GM19328 (cell line): ENCODE results near the gene CEP57.

Source experiments
- ATAC-seq: cut with Tn5 transposase; IDR thresholded peaks from one replicate; pipeline ENCODE4 v1.9.1; 2021; ENCODE audit warnings: mild to moderate bottlenecking, moderate library complexity; ENCODE audit not compliant: unreplicated experiment

CEP57 gene

DNA sequence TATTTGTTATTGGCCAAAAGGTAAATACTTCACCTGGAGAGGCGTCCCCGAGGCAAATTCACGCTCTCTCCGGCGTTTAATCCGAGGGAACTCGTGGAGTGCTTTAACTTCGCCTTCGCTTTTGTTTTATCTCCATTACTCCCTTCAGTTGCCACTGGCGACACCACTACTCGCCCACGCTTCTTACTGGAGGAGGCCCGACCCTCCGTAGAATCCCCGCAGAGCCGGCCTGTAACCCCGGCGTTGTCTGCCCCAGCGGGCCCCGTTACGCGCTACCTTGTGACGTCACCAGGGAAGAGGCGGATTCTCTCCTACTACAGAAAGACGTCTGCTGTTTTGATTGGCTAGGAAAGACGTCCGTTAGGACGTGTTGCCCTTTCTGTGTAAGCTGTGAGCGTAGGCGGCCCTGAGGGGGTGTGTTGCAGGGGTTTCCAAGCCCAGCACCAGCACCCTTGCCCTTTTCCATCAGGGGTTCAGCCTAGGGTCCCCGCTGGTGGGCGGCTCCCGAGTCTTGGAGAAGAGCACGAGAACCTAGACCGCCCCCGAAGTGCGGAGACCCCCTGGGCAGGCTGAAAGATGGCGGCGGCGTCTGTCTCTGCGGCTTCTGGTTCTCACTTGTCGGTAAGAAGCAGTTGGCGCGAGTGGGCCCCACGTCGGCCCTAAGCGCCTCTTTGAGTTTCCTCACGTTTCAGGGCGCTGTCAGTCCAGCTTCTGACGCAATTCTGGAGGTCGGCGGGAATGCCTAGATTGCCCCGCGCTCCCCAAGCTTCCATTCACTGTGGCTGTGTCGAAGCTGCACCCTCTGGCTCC is at the start of gene CEP57:
CEP57 (plus strand) TSS at position 376 of the 810 bp plus-strand sequence; CDS start at position 577, 201 bp downstream.
- ATAC-seq: peak; percentile 58

DNA sequence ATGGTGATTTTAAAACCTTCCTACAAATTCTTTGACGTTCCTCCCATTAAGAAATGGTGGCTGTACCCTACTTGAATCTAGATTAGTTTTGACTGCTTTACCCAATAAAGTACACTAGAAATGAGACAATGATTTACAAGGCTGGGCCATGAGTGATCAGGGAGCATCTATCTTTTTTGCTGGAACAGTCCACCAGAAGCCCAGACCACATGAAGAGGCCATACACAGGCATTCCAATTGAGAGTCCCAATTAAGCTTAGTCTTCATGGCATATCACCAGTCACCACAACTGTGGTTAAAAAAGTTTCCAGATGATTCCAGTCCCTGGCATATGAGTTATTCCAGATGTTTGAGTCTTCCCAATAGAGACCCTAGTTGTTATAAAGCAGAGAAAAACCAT is 40.2 kb upstream of the CEP57 start:
- ATAC-seq: no peak

DNA sequence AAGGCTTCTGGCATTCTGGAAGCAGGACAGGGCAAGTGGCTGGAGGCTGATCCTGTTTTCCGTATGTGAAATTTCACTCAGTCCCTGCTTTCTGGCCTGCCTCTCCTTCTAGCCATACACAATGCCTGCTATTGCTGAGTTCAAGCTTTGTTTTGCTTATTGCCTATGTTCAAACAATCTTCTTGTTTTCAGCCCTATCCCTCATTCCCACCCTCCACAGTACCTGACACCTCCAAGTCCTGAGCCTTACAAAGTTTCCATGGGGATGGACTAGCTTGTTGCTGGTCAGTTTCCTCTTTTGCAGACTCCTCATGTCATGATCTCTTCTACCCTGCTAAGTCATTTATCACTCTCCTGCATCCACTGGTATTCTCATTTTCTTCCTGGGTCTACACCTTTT is 38.8 kb upstream of the CEP57 start:
- ATAC-seq: no peak

DNA sequence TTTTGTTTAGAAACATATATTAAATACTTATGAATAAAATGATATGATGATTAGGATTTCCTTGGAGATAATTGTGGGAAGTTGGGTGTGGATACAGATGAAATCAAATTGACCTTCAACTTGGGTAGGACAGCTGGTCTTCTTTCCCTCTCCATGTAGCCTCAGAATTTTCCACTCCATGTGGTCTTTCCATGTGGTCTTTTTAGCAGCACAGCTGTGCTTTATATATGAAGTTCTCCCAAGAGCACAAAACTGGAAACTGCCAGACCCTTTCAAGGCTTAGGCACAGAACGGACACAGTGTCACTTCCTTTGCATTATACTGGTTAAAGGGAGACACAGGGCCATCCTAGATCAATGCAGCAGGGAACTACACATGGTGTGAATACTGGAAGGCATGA is 29.4 kb upstream of the CEP57 start:
- ATAC-seq: no peak

DNA sequence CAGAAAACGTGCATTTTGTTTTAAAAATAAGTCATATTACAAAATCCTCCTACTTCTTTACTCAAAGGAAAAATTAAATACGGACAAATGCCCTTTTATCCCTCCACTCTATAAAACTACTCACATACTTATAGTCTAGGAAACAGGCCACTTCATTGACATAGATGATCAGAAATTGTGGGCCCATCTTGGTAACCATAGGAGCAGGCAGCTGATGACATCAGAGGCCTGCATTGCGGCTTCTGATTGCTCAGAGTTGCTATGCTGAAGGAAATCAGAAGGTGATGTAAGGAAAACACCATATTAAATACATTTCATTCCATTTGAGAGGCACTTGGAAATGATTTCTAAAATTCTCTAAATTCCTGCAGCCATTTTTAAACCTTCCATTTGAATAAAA is 27.8 kb upstream of the CEP57 start:
- no peak for ATAC-seq

DNA sequence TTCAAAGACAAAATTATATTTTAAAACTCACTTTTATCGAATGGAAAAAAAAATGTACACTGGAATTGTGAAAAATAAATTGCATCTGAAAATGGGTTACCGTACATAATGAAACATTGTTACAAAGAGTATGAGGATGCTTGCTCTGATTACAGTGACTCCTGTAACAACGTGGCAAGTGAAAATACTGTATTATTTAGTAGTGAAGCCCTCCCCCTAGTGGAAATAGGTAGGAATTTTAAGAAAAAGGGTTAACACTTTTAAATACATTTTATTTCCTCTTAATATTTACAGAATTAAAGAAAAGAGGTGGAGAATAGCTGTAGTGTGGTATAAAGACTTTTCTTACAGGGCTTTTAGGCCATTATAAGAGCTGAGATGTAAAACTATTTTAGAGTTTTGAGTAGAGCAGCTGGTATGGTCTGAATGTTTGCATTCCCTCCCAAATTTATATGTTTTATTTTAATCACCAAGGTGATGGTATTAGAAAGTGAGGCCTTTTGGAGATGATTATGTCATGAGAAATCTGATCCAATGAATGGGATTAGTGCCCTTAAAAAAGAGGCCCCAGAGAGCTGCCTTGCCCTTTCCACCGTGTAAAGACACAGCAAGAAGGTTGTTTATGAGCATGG is 25.9 kb upstream of the CEP57 start:
- ATAC-seq: no peak

DNA sequence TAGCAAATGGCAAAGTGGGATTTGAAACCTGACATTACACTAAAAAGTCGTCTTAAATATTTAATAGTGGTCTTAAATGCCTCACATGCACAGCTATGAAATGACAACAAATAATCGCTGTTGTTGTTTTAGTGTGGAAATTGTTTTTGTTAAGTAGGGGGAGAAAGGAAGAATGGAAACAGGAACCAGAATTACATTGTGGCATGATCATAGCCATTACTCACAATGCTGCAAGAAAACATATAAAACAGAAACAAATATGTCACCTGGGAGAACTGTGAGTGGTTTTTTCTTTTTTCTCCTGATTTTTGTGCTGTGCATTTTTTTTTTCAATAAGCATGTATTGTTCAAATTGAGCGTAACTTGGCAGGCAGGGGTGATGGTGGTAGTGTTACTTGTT is 23.6 kb upstream of the CEP57 start:
- ATAC-seq: no peak

DNA sequence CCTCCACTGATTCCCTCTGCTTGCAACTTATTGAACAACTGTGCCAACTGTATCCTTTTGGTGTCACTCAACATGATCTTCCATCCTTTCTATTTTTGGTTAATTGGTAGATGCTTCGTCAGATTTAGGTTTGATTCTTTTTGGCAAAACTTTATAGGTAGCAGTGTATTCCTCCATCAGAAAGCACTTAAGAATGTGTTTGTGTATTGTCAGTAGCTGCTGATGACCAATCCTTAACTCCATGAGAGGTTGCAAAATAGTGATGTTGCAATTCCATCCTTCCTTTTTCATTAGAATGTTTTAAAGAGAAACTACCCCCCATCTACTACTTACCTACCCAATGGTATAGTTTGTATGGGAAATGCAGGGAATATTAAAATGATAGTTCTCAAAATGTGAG is 22.8 kb upstream of the CEP57 start:
- ATAC-seq: no peak

DNA sequence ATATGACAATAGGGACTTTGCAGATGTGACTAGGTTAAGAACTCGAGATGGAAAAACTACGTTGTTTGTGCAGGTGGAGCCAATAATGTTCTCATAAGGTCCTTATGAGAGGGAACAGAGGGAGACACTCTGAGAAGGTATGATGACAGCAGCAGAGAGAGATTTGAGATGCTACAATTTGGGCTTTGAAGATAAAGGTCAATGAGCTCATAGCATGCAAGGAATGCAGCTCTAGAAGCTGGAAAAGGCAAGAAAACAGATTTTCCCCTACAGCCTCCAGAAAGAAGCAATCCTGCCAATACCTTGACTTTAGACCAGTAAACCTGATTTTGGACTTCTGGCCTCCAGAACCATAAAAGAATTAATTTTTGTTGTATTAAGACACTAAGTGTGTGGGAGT is 21.8 kb upstream of the CEP57 start:
- ATAC-seq: no peak

DNA sequence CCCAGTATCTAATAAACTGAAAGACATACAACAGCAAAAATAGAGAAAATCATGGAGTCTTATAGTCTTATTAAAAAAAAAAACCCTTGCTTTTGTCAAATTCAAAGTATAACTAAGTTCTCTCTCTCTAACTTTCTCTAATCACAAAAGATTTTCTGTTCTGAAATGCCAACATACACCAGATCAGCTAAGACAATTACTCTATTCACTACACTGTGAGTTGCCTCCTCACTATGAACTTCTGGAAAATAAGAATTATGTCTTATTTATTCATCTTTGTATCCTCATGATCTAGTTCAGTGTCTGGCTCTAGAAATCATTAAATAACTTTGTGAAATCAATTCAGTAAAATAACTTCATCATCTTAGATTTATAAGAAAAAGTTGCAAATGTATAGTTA is 13.4 kb upstream of the CEP57 start:
- ATAC-seq: no peak

DNA sequence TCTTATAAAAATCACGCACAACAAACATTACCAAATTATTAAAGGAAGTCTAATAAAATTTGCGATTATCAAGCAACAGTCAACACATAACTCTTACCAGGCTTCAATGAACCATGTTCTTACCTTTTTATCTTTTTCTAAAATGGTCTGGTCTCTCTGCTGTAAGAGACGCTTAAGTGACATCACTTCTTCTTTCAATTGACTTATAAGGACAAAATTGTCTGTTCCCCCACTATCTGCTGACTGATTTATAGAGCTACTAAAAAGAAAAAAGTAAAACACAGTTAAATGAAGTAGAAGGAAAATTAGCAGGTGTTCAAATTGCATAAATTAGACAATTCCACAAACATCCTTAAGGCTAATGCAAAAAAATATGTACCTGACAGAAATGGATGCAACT is 11.6 kb upstream of the CEP57 start:
- no peak for ATAC-seq

DNA sequence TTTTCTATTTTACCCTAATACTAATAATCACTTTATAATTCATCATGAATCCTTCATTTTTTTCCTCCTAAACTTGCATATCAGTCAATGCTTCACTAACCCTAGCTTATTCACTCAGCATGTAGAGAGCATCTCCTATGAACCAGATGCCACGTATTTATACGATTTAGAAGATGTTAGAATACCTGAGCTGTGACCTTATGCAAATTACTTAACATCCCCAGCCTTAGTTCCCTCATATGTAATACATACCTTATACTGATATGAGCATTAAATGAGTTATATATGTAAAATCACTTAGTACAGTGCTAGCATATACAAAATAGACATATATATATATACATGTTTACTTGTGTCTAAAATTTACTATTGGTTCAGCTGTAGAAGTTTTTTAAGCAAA is 9.8 kb upstream of the CEP57 start:
- no peak for ATAC-seq

DNA sequence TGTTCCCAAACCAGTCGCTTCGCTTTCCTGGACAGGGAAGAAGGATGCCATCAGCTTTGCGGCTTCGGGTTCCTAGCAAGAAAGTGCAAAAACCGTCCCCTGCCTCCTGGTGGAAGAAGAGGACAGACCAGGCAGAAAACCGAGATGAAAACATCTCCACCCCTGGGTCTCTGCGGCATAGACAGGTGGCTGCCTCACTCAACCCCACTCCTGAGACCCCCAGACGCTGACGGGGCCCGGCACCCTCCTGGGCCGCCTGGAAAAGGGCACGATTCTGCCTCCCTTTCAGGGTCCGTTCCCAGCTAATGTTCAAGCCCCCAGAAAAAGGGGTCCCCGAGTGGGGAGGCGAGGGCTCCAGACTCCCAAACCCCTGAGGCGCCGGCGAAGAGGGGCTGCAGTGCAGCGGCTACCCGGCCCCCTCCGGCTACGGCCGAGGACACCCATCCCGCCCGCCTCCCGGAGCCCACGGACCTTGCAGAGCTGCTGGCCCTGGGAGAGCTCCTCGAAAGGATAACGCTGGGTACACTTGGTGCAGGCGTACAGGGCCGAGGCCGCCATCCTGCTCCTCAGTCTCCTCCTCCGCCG is 1.3 kb upstream of the CEP57 start:
- ATAC-seq: no peak

DNA sequence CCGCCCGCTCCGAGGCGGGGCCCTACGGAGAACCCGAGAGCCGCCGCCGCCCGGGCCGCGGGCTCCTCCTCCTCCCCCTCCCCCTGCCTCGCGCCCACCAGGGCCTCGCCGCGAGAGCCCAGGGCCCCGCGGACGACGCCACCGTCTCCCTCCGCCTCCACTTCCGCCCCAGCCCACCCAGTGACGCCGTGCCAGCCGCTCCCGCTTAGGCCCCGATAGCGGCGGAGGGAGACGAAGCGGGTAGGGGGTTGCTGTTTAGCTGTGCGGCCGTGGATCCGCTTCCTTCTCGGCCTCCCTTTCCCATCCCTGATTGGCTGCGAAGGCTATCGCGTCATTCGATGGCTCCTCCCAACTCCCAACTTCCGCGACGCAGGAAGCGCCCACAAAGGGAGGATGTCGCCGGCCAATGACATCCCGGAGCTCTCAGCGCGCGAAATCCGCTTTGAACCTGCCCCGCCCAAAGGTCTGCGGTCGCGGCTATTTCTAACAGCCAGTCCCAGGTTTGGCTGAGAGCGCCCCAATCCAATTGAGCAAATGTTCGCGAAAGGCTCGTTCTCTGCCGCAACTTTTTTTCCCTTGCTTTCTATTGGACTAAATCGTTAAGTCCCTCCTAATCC is 684 bp upstream of the CEP57 start, which contains the start of gene FAM76B:
FAM76B (minus strand) TSS at position 277 of the 617 bp plus-strand sequence. CDS start 304 bp downstream, outside the sequence.
- peak; percentile 64 for ATAC-seq

DNA sequence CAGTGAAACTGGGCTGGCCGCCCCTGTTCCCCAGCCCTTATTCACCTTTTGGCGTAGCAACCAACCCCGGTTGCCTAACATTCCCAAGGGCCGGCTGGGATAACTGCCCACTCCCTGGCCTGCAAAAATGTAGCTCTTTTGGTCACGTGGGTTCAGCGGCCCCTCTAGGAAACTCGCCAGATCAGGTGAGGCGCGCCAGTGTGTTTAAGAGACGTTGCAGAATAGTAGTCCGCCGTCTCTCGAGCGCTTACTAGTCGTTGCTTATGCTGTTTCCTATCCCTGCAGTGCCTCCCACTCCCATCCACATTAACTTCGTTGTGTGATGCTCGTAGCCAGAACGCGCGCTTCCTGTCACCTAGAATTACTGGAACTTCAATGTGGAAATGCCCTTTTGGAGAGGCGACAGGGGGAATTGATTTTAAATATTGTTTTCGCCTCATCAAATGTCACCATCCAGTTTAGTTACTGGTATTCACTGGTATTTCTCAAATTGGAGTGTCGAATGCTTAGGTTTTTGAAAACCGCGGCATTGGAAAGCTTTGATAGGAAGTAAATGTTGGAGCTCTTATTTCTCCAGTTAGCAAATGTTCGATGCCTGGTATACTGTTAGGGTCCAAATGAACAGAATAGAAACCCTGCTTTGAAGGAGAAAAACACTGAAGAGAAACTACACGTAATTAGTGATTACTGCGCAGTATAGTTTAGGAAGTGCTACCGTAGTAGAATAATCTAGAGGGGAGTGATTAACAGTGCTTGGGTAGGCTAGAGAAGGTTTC is 823 bp downstream of the CEP57 start:
- ATAC-seq: peak; percentile 8

DNA sequence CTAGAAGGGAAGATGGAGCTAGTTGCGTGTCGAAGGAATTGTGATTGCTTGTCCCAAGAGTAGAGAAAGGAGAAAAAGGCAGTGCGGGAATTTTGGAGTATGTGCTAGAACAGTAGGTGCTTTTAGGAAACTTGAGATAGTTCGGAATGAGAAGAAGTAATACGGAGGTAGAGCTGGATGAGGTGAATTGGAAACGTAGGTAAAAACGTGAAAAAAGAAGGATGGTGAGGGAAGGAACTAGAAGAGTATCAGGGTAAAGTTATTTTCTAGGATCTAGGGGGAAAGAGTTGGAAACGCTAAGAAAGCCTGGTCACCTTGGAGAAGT is 1.4 kb downstream of the CEP57 start:
- ATAC-seq: no peak

DNA sequence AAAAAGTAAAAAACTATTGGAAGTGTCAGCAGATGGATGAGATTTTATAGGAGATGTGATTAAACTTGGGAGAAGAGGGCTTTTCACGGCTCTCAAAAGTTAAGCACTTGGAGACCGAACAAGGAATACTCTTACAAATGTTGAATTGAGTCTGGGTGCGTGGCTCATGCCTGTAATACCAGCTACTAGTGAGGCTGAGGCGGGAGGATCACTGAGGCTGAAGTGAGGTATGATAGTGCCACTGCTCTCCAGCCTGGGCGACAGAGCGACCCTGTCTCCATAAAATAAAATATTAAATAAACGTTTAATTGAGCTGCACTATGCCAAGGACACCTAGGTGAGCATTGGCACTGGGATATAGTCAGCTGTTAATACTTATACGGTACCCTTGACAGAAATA is 1.9 kb downstream of the CEP57 start:
- no peak for ATAC-seq

DNA sequence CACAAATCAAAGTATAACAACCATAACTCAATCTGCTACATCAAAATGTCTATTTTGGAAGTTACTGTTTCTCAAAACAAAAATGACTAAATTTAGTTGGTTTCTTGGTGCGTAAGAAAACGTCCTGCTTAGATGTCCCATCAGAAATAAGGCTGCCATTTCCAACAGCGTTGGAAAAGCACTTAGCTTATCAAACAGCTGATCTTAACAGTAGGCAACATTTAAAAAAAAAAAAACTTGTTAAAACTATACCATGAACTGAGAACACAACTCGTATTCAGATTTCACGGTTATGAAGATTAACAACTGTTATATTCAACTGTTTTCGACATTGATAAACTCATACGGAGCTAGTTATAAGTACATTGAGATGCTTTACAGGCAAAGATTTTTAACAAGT is 2.4 kb downstream of the CEP57 start:
- ATAC-seq: no peak

DNA sequence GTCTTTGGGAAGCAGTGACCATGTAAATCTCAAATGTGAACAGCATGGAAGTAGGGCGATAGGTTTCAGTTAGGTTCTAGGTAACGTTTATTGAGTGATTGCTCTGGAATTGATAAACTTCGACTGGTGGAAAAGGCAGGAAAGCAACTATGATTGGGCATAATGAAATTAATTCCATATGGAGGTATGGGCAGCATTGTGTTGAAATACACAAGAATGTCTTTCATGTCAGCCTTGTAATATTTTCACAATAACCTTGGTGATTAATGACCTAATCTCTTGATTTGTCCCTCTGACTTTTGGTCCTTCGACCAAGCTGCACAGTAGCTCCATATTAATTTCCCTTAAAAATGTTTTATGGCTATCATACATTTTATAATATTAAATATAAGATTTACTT is 2.8 kb downstream of the CEP57 start:
- ATAC-seq: no peak

DNA sequence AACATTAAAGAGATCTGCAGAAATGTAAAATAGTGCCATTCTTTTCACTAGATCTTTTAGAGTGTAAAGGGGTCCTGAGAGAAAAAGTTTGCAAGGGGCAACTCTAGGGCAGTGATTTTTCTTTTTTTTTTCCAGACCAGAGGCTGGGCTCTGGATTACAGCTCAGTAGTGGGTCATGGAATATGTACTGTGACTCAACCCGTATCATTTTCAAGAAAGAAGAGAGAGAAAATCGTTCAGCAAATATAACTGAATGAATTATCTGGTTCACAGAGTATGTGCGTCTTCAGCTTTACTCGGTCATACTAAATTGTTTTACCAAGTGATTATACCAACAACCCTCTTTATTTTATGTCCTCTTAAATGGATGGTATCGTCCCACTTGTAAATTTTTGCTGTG is 3.8 kb downstream of the CEP57 start:
- no peak for ATAC-seq

DNA sequence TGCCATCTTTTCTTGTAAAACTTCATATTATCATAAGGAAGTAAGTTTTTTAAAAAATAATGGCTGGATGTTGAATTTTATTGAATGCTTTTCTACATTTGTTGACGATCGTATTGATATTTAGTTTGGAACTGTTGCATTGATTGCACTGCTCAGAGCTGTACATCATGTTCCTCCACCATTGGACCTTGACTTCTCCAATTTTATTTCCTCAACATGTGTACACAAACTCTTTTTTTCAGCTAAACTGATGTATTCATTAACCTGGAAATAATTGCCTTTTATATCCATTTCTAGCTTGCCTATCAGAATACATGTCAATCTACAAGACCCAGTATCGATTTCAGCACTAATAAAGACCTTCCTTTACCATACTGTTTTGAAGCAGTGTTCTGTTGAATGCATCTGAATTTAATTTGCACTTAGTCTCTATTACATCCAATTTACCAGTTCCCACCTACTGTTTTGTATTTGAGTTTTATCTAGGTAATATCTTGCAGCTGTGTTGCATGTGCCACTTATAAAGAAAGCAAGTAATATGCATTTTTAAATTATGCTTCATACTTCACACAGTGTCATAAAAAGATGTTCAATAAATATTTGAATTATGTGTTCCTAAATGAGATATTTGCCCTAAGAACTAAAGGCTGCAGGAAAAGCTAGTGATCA is 5.5 kb downstream of the CEP57 start:
- no peak for ATAC-seq
